Measurements from ENCODE around the gene SLC24A3. TPM values are rescaled to one million over a fixed set of nuclear protein-coding genes. Genes with fewer than 3 reads are reported as not detected.
A peak's percentile ranks its signal among the peaks of the same experiment; 100 is the strongest.
"Not testable (repeated sequence)": the region's sequence is repeated elsewhere in the genome, so short reads cannot be mapped to it uniquely, and the experiment has no call there.

SLC24A3 gene
- total and polyA plus RNA-seq, 11 donors: 0.26 to 3.9 (median 0.77) TPM

- WGBS, 4 donors: 55 to 60% (median 56%) methylated on average over 5 of the region's 5 CpGs
Observed at GRCh38 chr20:19750907-19751636, 538.6 kb downstream of the SLC24A3 start.

GRCh38 chr20:19754201-19754600 lies 541.8 kb downstream of the SLC24A3 start:
- not testable (repeated sequence) for DNase-seq, H3K4me3 ChIP-seq, H3K36me3 ChIP-seq, H3K27me3 ChIP-seq, H3K27ac ChIP-seq, H3K9me3 ChIP-seq, ATAC-seq
- intact Hi-C loops (cut with DNase I): loop anchor here in 1 of 10 donors (10.0 kb wide), 1 partner anchor 59 kb away; no protein-coding TSS in a partner anchor
- 88 to 97% (median 93%) methylated on average over 12 to 14 of the region's 14 CpGs for WGBS, 4 donors
- peaks cover 3 to 29% (median 12%) of the 10 kb centered on the region in 12 donors for H3K4me1 ChIP-seq

More at GRCh38 chr20:19750907-19751636, 538.6 kb downstream of the SLC24A3 start:
- TF ChIP-seq POLR2A (IDR thresholded peaks at IDR 0.05) (no peak), CTCF (IDR thresholded peaks at IDR 0.05) (no peak)
- Histone ChIP-seq H3K4me3 (no peak overlapping the region), H3K36me3 (no peaks in the 10 kb centered on the region), H3K4me1 (peaks cover 0 to 15% (median 2%) of the 10 kb centered on the region in 12 donors), H3K27me3 (no peaks in the 10 kb centered on the region), H3K9me3 (no peaks in the 10 kb centered on the region), H3K27ac (no peak overlapping the region)
- intact Hi-C loops (cut with DNase I): loop anchor here in 1 of 10 donors (10.0 kb wide), 1 partner anchor 56 kb away; no protein-coding TSS in a partner anchor
- no peak for ATAC-seq
- no peak for DNase-seq

- peaks cover 6 to 45% (median 34%) of the 10 kb centered on the region in 12 donors for H3K4me1 ChIP-seq
- H3K27me3 ChIP-seq: no peaks in the 10 kb centered on the region
- TF ChIP-seq CTCF (IDR thresholded peaks at IDR 0.05) (no peak), POLR2A (IDR thresholded peaks at IDR 0.05) (no peak)
- H3K27ac ChIP-seq: peak overlapping the region; percentile 91 to 100 (median 98)
- DNase-seq: no peak
- H3K36me3 ChIP-seq: peaks cover 0 to 2% (median 0%) of the 10 kb centered on the region in 9 donors
- WGBS, 4 donors: 15 to 30% (median 16%) methylated on average over 12 to 22 of the region's 22 CpGs
- H3K4me3 ChIP-seq: peak overlapping the region; percentile 52 to 94 (median 78)
- ATAC-seq: no peak
- no peaks in the 10 kb centered on the region for H3K9me3 ChIP-seq
- intact Hi-C loops (cut with DNase I): loop anchor here in 6 of 10 donors (2.0 to 10.0 kb wide), 4 partner anchors 62 to 65 kb away; no protein-coding TSS in a partner anchor
Observed at GRCh38 chr20:19756761-19757486, 544.5 kb downstream of the SLC24A3 start.

- H3K9me3 ChIP-seq: no peaks in the 10 kb centered on the region
- TF ChIP-seq CTCF (IDR thresholded peaks at IDR 0.05): no peak
- TF ChIP-seq POLR2A (IDR thresholded peaks at IDR 0.05): no peak
- H3K27ac ChIP-seq: peak overlapping the region; percentile 91 to 100 (median 98)
- peaks cover 0 to 5% (median 0%) of the 10 kb centered on the region in 9 donors for H3K36me3 ChIP-seq
- peaks cover 6 to 50% (median 38%) of the 10 kb centered on the region in 12 donors for H3K4me1 ChIP-seq
- peak overlapping the region; percentile 52 to 94 (median 78) for H3K4me3 ChIP-seq
- intact Hi-C loops (cut with DNase I): loop anchor here in 8 of 10 donors (2.0 to 10.0 kb wide), 6 partner anchors 27 to 67 kb away; no protein-coding TSS in a partner anchor
- H3K27me3 ChIP-seq: no peaks in the 10 kb centered on the region
- ATAC-seq (peak; percentile 86 to 93 (median 90)), DNase-seq (peak; percentile 92 to 96 (median 94))
- WGBS, 4 donors: 0% methylated on average over 33 to 45 of the region's 45 CpGs
Observed at GRCh38 chr20:19757487-19758132, 545.2 kb downstream of the SLC24A3 start.

Data from heart left ventricle (tissue), 16 donors.